ENCODE results near the gene GRIFIN. TPM values are rescaled to one million over a fixed set of nuclear protein-coding genes. Genes with fewer than 3 reads are reported as not detected.

The GRIFIN gene
- polyA plus RNA-seq, 10 donors: not detected

GRCh38 chr7:2436341-2437104 is 39.7 kb downstream of the GRIFIN start:
- no peak for DNase-seq

GRCh38 chr7:2435146-2435545 is 41.1 kb downstream of the GRIFIN start:
- DNase-seq: no peak

- no peak for DNase-seq
These were observed 42.3 kb downstream of the GRIFIN start for GRCh38 chr7:2433713-2434550.

GRCh38 chr7:2432910-2433712 is 43.1 kb downstream of the GRIFIN start:
- no peak for DNase-seq

GRCh38 chr7:2431260-2431867 is 44.8 kb downstream of the GRIFIN start:
- DNase-seq: no peak

GRCh38 chr7:2425749-2426148 is 50.4 kb downstream of the GRIFIN start:
- no peak for DNase-seq

Other genes with a start within 250 kb of the GRIFIN start
- gene MAD1L1, start 243.5 kb downstream of the GRIFIN start, polyA plus RNA-seq (ENCODE audit: insufficient read length in 10 of 10): 10 to 100 TPM; 15.4 to 25.7 (median 22.0) TPM
- 10 to 100 TPM; 19.8 to 27.4 (median 23.4) TPM for gene MRM2, start 234.2 kb downstream of the GRIFIN start, polyA plus RNA-seq (ENCODE audit: insufficient read length in 10 of 10)
- 10 to 100 TPM; 11.9 to 33.6 (median 19.9) TPM for gene NUDT1, start 234.2 kb downstream of the GRIFIN start, polyA plus RNA-seq (ENCODE audit: insufficient read length in 10 of 10)
- 10 to 100 TPM; 23.0 to 38.1 (median 29.6) TPM for gene SNX8, start 162.0 kb downstream of the GRIFIN start, polyA plus RNA-seq (ENCODE audit: insufficient read length in 10 of 10)
- gene EIF3B, start 121.6 kb downstream of the GRIFIN start, polyA plus RNA-seq (ENCODE audit: insufficient read length in 10 of 10): 100 to 1,000 TPM in 5 of 10 donors, 10 to 100 TPM in 5; 85.0 to 115 (median 100.0) TPM
- 10 to 100 TPM in 4 of 10 donors, 1 to 10 TPM in 6; 7.3 to 15.3 (median 9.1) TPM for gene CHST12, start 72.8 kb downstream of the GRIFIN start, polyA plus RNA-seq (ENCODE audit: insufficient read length in 10 of 10)
- gene LFNG, start 43.4 kb upstream of the GRIFIN start, polyA plus RNA-seq (ENCODE audit: insufficient read length in 10 of 10): 10 to 100 TPM; 10.5 to 34.9 (median 18.3) TPM
- 10 to 100 TPM; 12.4 to 21.0 (median 18.5) TPM for gene BRAT1, start 79.1 kb upstream of the GRIFIN start, polyA plus RNA-seq (ENCODE audit: insufficient read length in 10 of 10)
- 1 to 10 TPM; 6.1 to 10.0 (median 6.7) TPM for gene IQCE, start 82.6 kb upstream of the GRIFIN start, polyA plus RNA-seq (ENCODE audit: insufficient read length in 10 of 10)
- gene TTYH3, start 155.6 kb upstream of the GRIFIN start, polyA plus RNA-seq (ENCODE audit: insufficient read length in 10 of 10): 100 to 1,000 TPM in 2 of 10 donors, 10 to 100 TPM in 8; 61.1 to 129 (median 82.9) TPM
- gene AMZ1, start 211.8 kb upstream of the GRIFIN start, polyA plus RNA-seq (ENCODE audit: insufficient read length in 10 of 10): under 1 TPM; 0.07 to 0.43 (median 0.19) TPM

All from muscle of back (tissue), 11 donors.